ENCODE data around the gene NPEPL1.

NPEPL1 gene

GRCh38 chr20:58682656-58683531 is 9.7 kb upstream of the NPEPL1 start:
- in situ Hi-C loops (cut with HindIII; ENCODE audit: low sequenced_read_pairs) = no loop called here

DNA sequence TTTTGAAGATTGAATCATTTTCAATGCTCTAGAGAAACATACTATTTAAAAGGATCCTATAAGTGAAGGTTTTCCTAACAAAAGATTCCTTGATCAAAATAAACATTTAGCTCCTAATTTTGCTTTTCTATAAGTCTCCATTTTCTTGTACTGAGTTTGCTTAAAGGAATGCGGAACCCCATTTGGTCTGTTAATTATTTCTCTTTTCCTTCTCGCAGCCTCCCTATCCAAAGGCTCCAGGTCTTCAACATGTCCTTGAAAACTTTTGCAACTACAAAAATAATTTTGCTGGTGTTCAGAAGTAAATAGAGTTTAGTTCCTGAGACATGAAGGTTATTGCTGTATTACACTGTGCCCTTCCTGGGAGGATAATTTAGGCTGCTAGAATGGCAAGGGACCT is 8.3 kb upstream of the NPEPL1 start:
- in situ Hi-C loops (cut with HindIII; ENCODE audit: low sequenced_read_pairs) = no loop called here

- in situ Hi-C loops (cut with HindIII; ENCODE audit: low sequenced_read_pairs) = no loop called here
Measured at GRCh38 chr20:58685988-58686387, 6.6 kb upstream of the NPEPL1 start.

DNA sequence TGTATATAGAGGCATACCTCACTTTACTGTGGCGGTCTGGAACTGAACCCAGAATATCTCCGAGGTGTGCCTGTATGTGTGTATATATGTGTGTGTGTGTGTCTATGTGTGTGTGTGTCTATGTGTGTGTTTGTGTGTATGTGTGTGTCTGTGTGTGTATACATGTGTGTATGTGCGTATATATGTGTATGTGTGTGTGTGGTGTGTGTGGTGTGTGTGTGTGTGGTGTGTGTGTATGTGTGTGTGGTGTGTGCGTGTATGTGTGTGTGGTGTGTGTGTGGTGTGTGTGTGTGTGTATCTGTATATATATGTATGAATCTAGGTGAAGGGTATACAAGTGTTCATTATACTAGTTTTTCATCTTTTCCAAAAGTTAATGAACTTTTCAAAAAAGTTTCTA is 4.2 kb upstream of the NPEPL1 start:
- in situ Hi-C loops (cut with HindIII; ENCODE audit: low sequenced_read_pairs) = no loop called here

- in situ Hi-C loops (cut with HindIII; ENCODE audit: low sequenced_read_pairs) = no loop called here
Measured at GRCh38 chr20:58688840-58689239, 3.8 kb upstream of the NPEPL1 start.

DNA sequence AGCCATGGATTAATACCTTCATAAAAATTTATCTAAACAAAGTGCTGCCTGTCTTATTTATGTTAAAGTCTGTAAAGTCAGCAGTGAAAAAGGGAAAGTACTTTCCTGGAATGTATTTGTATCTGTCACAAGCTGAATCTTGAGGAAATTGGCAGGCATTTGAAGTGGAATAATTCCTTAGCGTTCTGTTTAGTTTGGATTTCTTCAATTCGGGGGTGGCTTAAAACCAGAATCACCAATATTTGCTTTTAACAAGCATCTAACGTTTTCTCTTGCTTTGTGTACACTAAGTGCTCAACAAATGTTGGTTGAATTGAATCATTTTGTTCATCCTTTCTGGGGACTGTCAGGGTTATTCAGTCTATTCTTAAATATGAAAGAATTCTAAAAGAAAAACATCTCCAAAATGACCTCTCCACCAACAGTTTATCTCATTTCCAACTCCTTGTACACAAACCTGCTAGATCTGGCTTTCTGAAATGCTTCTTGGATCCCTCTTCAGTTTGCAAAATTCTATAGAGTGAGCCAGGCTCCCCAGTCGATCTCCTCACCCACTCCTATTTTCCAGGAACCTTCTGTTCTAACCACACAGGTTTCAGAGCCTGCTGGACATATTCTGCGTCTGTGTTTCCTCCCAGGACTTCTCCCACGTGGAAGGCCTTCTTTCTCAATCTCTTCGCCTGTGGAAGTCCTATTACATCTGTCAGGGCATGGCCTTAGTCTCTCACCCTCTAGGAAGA is 2.0 kb upstream of the NPEPL1 start:
- in situ Hi-C loops (cut with HindIII; ENCODE audit: low sequenced_read_pairs) = no loop called here

- in situ Hi-C loops (cut with HindIII; ENCODE audit: low sequenced_read_pairs) = no loop called here
Measured at GRCh38 chr20:58691773-58692578, 624 bp upstream of the NPEPL1 start.

DNA sequence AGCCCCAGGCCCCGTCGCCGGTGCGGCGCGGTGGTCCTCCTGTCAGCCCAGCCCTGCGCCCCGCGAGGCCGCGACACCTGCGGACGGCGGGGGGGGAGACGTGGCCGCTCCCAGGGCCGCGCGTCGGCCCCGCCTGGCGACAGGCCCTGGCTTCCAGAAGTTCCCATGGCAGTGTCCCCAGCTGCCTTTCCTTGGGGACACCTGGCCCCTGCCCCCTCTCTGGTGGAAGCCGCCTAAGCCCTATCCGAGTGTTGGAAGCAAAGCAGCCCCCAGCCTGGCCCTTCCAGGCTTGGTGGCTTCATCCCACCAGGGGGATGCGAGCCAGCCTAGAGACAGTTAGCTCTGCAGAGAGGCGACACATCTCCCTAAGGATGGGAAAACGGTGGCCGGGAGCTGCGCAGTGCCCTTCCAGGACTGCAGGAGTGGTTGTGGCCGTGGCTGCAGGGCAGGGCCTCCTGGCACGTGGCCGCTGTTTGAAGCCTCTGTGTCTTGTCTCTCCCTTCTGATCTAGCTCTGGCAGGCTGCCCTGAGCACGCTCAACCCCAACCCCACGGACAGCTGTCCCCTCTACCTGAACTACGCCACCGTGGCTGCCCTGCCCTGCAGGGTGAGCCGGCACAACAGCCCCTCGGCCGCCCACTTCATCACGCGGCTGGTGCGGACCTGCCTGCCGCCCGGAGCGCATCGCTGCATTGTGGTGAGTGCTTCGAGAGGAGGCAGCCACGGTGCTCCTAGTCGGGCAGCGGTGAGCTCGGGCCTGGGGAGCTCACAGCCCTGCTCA is 816 bp downstream of the NPEPL1 start:
- in situ Hi-C loops (cut with HindIII; ENCODE audit: low sequenced_read_pairs) = no loop called here

GRCh38 chr20:58694241-58695083 is 1.9 kb downstream of the NPEPL1 start:
- in situ Hi-C loops (cut with HindIII; ENCODE audit: low sequenced_read_pairs) = no loop called here

DNA sequence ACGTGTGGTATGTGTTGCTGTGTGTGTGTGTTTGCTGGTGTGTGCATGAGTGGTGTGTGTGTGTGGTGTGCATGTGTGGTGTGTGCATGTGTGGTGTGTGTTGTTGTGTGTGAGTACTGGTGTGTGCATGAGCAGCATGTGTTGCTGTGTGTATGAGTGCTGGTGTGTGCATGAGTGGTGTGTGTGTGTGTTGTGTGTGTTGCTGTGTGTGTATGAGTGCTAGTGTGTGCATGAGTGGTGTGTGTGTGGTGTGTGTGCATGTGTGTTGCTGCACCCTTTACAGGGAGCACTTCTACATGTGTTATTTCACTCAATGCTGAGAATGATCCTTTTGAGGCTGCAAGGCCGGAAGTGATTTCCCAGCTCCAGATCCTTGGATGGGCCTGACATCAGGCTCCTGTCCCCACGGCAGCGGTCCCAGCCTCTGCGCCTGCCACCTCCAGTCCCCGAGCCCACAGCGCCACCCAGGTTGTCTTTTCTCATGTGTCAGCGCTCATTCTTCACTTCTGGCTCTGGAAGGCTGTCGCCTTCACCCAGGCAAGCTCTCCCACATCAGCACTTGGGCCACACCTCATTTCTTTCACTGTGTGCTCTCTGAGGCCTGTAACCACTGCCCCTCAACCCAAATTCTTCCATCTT is 2.6 kb downstream of the NPEPL1 start:
- in situ Hi-C loops (cut with HindIII; ENCODE audit: low sequenced_read_pairs) = no loop called here

DNA sequence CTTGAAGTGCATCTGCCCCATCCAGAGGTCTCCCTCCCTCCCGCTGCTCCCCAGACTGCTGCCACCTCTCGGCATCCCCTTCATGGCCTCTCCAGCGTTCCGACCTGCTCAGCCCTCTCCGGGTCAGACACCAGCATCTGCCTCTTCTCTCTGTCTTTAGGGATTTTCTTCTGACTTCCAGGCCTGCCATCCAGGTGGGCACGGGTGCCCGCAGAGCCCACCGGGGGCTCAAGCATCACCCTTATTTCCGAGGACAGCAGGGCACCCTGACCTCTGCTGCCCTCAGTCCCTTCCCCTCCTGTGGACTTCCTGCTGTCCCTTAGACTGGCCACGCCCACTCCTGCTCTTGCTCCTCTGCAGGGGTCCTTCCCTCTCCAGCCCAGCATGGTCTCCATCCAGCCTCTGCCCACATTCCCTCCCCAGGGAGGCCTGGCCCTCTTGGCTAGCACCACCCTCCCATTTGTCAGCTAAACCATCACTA is 3.3 kb downstream of the NPEPL1 start:
- in situ Hi-C loops (cut with HindIII; ENCODE audit: low sequenced_read_pairs) = no loop called here

DNA sequence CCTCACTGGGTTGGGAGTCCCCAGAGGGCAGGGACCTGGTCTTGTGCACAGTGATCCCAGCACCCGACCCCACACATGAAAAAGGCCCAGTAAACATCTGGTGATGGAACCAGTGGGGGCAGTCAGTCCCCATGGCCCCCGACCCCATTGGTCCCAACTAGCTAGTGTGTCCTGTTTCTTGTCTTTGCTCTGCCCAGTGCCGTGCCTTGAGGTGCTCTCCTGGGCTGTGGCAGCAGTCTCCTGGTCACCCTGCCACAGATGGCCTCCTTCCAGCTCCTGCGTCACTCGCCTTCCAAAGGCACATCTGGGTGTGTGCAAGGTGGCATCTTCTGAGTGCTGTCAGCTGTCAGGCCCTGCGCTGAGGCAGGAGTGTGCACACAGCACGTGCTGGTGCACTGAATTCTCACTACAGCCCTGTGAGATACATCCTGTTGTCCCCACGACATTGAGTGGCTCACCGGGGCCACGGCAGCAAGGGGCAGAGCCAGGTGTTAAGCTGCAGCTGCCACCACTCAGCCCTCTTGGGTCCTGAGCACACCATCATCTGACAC is 3.9 kb downstream of the NPEPL1 start:
- in situ Hi-C loops (cut with HindIII; ENCODE audit: low sequenced_read_pairs) = no loop called here

DNA sequence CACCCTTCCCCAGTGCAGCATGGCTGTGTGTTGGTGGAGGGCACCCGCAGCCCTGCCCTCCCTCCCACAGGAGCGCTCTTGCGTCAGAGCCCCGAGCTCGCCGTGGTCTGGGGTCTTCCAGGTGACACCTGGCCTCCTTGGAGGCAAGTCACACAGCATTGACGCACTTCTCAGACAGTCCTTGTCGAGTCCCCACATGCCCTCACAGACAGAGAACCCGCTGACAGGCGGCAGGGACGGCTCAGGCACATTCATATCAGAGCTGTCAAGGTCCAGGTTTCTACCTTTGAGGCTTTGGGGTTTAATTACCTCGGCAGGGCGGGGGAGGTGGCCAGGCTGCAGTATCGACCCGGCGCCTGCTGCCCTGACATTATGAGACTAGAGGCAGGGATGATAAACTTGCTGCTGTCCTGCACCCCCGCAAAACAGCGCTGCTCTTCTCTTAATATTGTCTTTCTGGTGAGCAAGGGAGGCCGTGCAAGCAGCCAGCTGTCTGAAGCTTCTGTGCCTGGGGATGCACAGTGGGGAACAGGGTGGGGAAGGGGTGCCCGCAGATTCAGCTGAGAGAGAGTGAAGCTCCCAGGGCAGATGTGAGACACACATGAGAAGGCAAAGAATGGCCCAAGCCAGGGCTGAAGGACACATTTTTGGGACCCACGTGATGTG is 4.7 kb downstream of the NPEPL1 start:
- in situ Hi-C loops (cut with HindIII; ENCODE audit: low sequenced_read_pairs) = no loop called here

- in situ Hi-C loops (cut with HindIII; ENCODE audit: low sequenced_read_pairs) = no loop called here
Measured at GRCh38 chr20:58697867-58698703, 5.5 kb downstream of the NPEPL1 start.

GRCh38 chr20:58698741-58699622 is 6.4 kb downstream of the NPEPL1 start:
- in situ Hi-C loops (cut with HindIII; ENCODE audit: low sequenced_read_pairs) = no loop called here

- in situ Hi-C loops (cut with HindIII; ENCODE audit: low sequenced_read_pairs) = no loop called here
Measured at GRCh38 chr20:58699623-58700107, 7.1 kb downstream of the NPEPL1 start.

Data from DLD1 (cell line).